Measurements from ENCODE around the gene SMURF1. TPM values are rescaled to one million over a fixed set of nuclear protein-coding genes. Genes with fewer than 3 reads are reported as not detected.
A peak's percentile ranks its signal among the peaks of the same experiment; 100 is the strongest.

The SMURF1 gene
- 24.5 and 24.6 TPM in 2 replicates for total RNA-seq
- long read RNA-seq, partial matches to known transcripts: 1 of 9 reads
- long read RNA-seq, other reads (novel, unspliced or antisense): 8 of 9 reads

- Mint-ChIP-seq H3K27me3 (ENCODE audit: low read depth) (no peaks in the 10 kb centered on the region), H3K4me3 (peak within 1 kb of the TSS; percentile 94), H3K4me1 (peaks cover 32% of the 10 kb centered on the region)
Observed at GRCh38 chr7:99143853-99144672, at the start of gene SMURF1. Gene SMURF1, minus strand, starts transcription at chr7:99144108. Its CDS starts 328 bp downstream, at chr7:99143780.

GRCh38 chr7:99191869-99192596, 48.1 kb upstream of the SMURF1 start:
- H3K27ac Mint-ChIP-seq (ENCODE audit: unreplicated experiment): no peak overlapping the region
- no peak for TF ChIP-seq CTCF (conservative IDR thresholded peaks at IDR 0.05)
- DNase-seq (ENCODE audit: low read depth, low spot score): no peak
- H3K27me3 Mint-ChIP-seq (ENCODE audit: low read depth): no peaks in the 10 kb centered on the region
- peaks cover 4% of the 10 kb centered on the region for H3K9me3 Mint-ChIP-seq
- H3K4me3 Mint-ChIP-seq: no peak overlapping the region
- H3K4me1 Mint-ChIP-seq: no peaks in the 10 kb centered on the region
- no peaks in the 10 kb centered on the region for H3K36me3 Mint-ChIP-seq (ENCODE audit: low read depth)

More at GRCh38 chr7:99143853-99144672, at the start of gene SMURF1:
- no peak for TF ChIP-seq CTCF (conservative IDR thresholded peaks at IDR 0.05)
- DNase-seq (ENCODE audit: low read depth, low spot score): peak; percentile 57
- no peaks in the 10 kb centered on the region for H3K9me3 Mint-ChIP-seq
- H3K36me3 Mint-ChIP-seq (ENCODE audit: low read depth): peaks cover 12% of the 10 kb centered on the region
- peak within 1 kb of the TSS; percentile 72 for H3K27ac Mint-ChIP-seq (ENCODE audit: unreplicated experiment)

- no peak overlapping the region for H3K4me3 Mint-ChIP-seq
- H3K4me1 Mint-ChIP-seq: no peaks in the 10 kb centered on the region
- H3K27ac Mint-ChIP-seq (ENCODE audit: unreplicated experiment): no peak overlapping the region
- H3K27me3 Mint-ChIP-seq (ENCODE audit: low read depth): no peaks in the 10 kb centered on the region
- DNase-seq (ENCODE audit: low read depth, low spot score): no peak
- H3K9me3 Mint-ChIP-seq: no peaks in the 10 kb centered on the region
- H3K36me3 Mint-ChIP-seq (ENCODE audit: low read depth): no peaks in the 10 kb centered on the region
- TF ChIP-seq CTCF (conservative IDR thresholded peaks at IDR 0.05): no peak
Observed at GRCh38 chr7:99190359-99191009, 46.6 kb upstream of the SMURF1 start.

GRCh38 chr7:99189222-99189621, 45.3 kb upstream of the SMURF1 start:
- Mint-ChIP-seq H3K36me3 (ENCODE audit: low read depth) (no peaks in the 10 kb centered on the region), H3K27ac (ENCODE audit: unreplicated experiment) (no peak overlapping the region), H3K9me3 (no peaks in the 10 kb centered on the region), H3K4me1 (no peaks in the 10 kb centered on the region), H3K4me3 (no peak overlapping the region), H3K27me3 (ENCODE audit: low read depth) (no peaks in the 10 kb centered on the region)
- no peak for DNase-seq (ENCODE audit: low read depth, low spot score)
- TF ChIP-seq CTCF (conservative IDR thresholded peaks at IDR 0.05): no peak

GRCh38 chr7:99188221-99188620, 44.3 kb upstream of the SMURF1 start:
- Mint-ChIP-seq H3K4me3 (no peak overlapping the region), H3K36me3 (ENCODE audit: low read depth) (no peaks in the 10 kb centered on the region), H3K4me1 (no peaks in the 10 kb centered on the region), H3K27me3 (ENCODE audit: low read depth) (no peaks in the 10 kb centered on the region), H3K27ac (ENCODE audit: unreplicated experiment) (no peak overlapping the region), H3K9me3 (no peaks in the 10 kb centered on the region)
- no peak for TF ChIP-seq CTCF (conservative IDR thresholded peaks at IDR 0.05)
- no peak for DNase-seq (ENCODE audit: low read depth, low spot score)

Data from neural crest cell (in vitro differentiated cells).